ENCODE data around the gene NAIP.
"Not testable (repeated sequence)": the region's sequence is repeated elsewhere in the genome, so short reads cannot be mapped to it uniquely, and the experiment has no call there.

The NAIP gene

GRCh38 chr5:71025289-71025953 is at the start of gene NAIP:
NAIP (minus strand) TSS chr5:71025339; CDS start chr5:71012915, 12,424 bp downstream.
- DNase-seq (ENCODE audit: low spot score), result not testable (repeated sequence)

- not testable (repeated sequence) for DNase-seq (ENCODE audit: low spot score)
Observed at GRCh38 chr5:71067262-71067928, 42.3 kb upstream of the NAIP start, which contains the start of gene GTF2H2. GTF2H2 (minus strand) TSS chr5:71067676; CDS start chr5:71062763, 4,913 bp downstream.

GRCh38 chr5:71061322-71061721 is 36.2 kb upstream of the NAIP start:
- not testable (repeated sequence) for DNase-seq (ENCODE audit: low spot score)

- DNase-seq (ENCODE audit: low spot score), result not testable (repeated sequence)
Observed at GRCh38 chr5:71059426-71059825, 34.3 kb upstream of the NAIP start.

GRCh38 chr5:71044808-71045207 is 19.7 kb upstream of the NAIP start:
- not testable (repeated sequence) for DNase-seq (ENCODE audit: low spot score)

- DNase-seq (ENCODE audit: low spot score), result not testable (repeated sequence)
Observed at GRCh38 chr5:71044128-71044527, 19.0 kb upstream of the NAIP start.

GRCh38 chr5:71031046-71031776 is 6.1 kb upstream of the NAIP start:
- DNase-seq (ENCODE audit: low spot score), result not testable (repeated sequence)

GRCh38 chr5:71020643-71021042 is 4.5 kb downstream of the NAIP start:
- not testable (repeated sequence) for DNase-seq (ENCODE audit: low spot score)

- not testable (repeated sequence) for DNase-seq (ENCODE audit: low spot score)
Observed at GRCh38 chr5:71018376-71019005, 6.6 kb downstream of the NAIP start.

- DNase-seq (ENCODE audit: low spot score), result no peak
Observed at GRCh38 chr5:71014176-71014575, 11.0 kb downstream of the NAIP start.

- no peak for DNase-seq (ENCODE audit: low spot score)
Observed at GRCh38 chr5:71013575-71013974, 11.6 kb downstream of the NAIP start.

- DNase-seq (ENCODE audit: low spot score), result no peak
Observed at GRCh38 chr5:71011194-71011792, 13.8 kb downstream of the NAIP start.

- DNase-seq (ENCODE audit: low spot score), result not testable (repeated sequence)
Observed at GRCh38 chr5:71006983-71007382, 18.2 kb downstream of the NAIP start.

GRCh38 chr5:70984882-70985281 is 40.3 kb downstream of the NAIP start:
- DNase-seq (ENCODE audit: low spot score), result not testable (repeated sequence)

GRCh38 chr5:70967220-70967619 is 57.9 kb downstream of the NAIP start:
- not testable (repeated sequence) for DNase-seq (ENCODE audit: low spot score)

GRCh38 chr5:70964531-70964930 is 60.6 kb downstream of the NAIP start:
- DNase-seq (ENCODE audit: low spot score), result not testable (repeated sequence)

- not testable (repeated sequence) for DNase-seq (ENCODE audit: low spot score)
Observed at GRCh38 chr5:70953068-70953467, 72.1 kb downstream of the NAIP start.

- not testable (repeated sequence) for DNase-seq (ENCODE audit: low spot score)
Observed at GRCh38 chr5:70932560-70932959, 92.6 kb downstream of the NAIP start.

GRCh38 chr5:70931709-70932368 is 93.3 kb downstream of the NAIP start:
- DNase-seq (ENCODE audit: low spot score), result not testable (repeated sequence)

GRCh38 chr5:70925211-70925562 is 100.0 kb downstream of the NAIP start:
- not testable (repeated sequence) for DNase-seq (ENCODE audit: low spot score)

Data from Ammon's horn (tissue), 1 donor.